Ovary (tissue), 3 donors: ENCODE data around the gene SFT2D1.

ENCODE experiments used
- POLR2A ChIP-seq: fragments of 450-650 bp; IDR thresholded peaks from one replicate; pipeline ENCODE4 v1.6.1; 2017; ENCODE audit warnings: antibody characterized with exemption, mild to moderate bottlenecking, moderate library complexity
- TF ChIP-seq, protein P1 (sequence below), 3 donors: fragments of 450-650 bp in 2 of 3; fragments of 200-600 bp in 1 of 3; IDR thresholded peaks; one replicate each; pipeline versions ENCODE4 v1.5.1 to v1.8.0; 2016 to 2022; ENCODE audit warnings: antibody characterized with exemption in 3 of 3, mild to moderate bottlenecking in 1 of 3
- donor health status: DM: no; HTN: no; CAD: no.

DNA sequence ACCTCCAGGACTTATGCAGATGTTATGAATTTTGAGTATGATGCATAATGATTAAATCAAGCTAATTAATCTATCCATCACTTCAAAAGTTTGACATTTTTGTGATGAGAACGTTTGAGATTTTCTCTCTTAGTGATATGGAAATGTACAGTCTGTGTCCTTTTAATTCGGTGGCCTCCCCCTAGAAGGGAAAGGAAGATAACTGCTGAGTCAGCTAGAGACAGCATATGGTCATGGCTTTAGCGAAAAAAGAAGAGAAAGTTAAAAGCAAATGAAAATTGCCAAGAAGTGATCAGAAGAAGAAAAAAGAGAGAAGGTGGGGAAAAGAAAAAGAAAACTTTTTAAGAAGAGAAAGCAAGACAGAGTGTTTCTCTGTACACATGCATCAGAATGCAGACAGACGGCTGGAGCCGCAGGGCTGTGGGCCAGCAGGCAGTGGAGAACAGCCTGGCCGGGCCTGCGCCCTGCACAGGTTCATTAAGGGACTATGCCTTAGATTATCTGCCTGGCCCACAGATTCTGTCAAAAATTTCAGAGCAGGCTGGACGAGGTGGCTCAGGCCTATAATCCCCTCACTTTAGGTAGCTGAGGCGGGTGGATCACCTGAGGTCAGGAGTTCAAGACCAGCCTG, 41.9 kb downstream of the SFT2D1 start:
- TF ChIP-seq, protein P1, sequence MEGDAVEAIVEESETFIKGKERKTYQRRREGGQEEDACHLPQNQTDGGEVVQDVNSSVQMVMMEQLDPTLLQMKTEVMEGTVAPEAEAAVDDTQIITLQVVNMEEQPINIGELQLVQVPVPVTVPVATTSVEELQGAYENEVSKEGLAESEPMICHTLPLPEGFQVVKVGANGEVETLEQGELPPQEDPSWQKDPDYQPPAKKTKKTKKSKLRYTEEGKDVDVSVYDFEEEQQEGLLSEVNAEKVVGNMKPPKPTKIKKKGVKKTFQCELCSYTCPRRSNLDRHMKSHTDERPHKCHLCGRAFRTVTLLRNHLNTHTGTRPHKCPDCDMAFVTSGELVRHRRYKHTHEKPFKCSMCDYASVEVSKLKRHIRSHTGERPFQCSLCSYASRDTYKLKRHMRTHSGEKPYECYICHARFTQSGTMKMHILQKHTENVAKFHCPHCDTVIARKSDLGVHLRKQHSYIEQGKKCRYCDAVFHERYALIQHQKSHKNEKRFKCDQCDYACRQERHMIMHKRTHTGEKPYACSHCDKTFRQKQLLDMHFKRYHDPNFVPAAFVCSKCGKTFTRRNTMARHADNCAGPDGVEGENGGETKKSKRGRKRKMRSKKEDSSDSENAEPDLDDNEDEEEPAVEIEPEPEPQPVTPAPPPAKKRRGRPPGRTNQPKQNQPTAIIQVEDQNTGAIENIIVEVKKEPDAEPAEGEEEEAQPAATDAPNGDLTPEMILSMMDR (IDR thresholded peaks at IDR 0.05) = no peak
- TF ChIP-seq POLR2A = no peak
